ENCODE data around the gene SEC16A. TPM values are rescaled to one million over a fixed set of nuclear protein-coding genes. Genes with fewer than 3 reads are reported as not detected.

SEC16A gene
- total RNA-seq, 1 donor from 2014 or later: 23.4 TPM

DNA sequence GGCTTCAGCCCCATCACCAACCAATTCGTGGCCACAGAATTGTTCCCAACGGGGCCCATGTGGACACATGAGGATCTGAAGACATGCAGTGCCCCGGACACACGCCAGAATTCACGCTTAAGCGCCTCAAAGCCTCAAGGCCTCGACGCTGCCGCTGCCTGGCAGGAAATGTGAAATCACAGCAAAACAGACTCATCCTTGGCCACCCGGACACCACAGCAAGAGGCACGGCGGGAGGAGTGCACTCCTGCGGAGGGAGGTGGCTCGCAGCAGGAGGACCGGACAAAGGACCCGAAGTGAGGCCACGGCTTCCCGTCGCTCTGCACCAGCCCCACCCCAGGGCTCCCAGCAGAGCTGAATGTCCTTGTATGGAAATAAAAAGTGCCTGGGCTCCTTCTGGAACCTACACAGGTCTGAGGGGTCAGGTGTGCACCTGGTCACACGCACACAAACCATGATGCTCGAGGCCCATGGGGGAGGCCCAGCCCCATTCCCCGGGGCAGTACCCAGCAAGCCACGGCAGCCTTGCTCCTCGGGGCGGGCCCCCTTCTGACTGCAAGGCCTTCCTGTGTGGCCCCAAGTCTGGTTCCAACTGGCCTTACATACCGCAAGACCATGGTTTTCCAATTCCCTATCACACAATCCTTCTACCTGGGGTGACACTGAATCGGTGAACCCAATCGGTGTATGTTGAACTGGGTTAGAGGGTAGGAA lies 10.0 kb downstream of the SEC16A start:
- TF ChIP-seq, protein P1, sequence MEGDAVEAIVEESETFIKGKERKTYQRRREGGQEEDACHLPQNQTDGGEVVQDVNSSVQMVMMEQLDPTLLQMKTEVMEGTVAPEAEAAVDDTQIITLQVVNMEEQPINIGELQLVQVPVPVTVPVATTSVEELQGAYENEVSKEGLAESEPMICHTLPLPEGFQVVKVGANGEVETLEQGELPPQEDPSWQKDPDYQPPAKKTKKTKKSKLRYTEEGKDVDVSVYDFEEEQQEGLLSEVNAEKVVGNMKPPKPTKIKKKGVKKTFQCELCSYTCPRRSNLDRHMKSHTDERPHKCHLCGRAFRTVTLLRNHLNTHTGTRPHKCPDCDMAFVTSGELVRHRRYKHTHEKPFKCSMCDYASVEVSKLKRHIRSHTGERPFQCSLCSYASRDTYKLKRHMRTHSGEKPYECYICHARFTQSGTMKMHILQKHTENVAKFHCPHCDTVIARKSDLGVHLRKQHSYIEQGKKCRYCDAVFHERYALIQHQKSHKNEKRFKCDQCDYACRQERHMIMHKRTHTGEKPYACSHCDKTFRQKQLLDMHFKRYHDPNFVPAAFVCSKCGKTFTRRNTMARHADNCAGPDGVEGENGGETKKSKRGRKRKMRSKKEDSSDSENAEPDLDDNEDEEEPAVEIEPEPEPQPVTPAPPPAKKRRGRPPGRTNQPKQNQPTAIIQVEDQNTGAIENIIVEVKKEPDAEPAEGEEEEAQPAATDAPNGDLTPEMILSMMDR (IDR thresholded peaks at IDR 0.05; ENCODE audit: borderline replicate concordance): no peak
- Histone ChIP-seq H3K9me3 (replicated peaks) (no peaks in the 10 kb centered on the region), H3K36me3 (peaks cover 99% of the 10 kb centered on the region), H3K27me3 (ENCODE audit: low read depth) (no peaks in the 10 kb centered on the region), H3K4me1 (no peaks in the 10 kb centered on the region), H3K4me3 (no peak overlapping the region), H3K27ac (replicated peaks) (no peak overlapping the region)
- intact Hi-C loops (cut with micrococcal nuclease): no loop called here
- no peak for DNase-seq

DNA sequence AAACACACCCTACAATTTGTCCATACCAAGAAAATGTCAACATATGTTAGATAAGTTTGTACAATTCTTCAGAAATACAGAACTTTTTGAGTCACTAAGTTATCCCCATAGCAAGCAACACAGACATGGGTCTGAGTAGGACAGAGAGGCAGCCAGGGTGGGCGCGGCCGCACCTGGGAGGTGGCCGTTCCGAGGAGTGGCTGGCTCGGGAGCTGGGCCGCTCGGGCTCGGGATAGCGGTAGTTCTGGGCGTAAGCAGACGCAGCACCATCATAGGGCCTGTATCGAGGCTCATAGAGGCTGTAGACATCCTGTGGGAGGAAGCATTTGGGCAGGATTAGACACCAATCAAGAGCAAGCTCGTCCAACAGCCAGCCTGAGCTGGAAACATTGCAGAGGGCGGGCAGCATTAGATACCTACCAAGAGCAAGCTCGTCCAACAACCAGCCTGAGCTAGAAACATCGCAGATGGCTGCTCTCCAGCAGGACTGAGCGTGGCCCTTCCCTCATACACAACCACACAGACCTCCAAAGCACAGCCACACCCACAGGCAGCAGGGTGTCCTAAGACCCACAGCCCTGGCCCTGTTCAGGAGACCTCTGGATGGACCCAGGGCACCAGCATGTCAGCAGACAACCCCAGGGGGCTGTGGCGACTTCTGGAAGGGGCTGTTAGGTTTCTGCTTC lies 10.9 kb downstream of the SEC16A start:
- Histone ChIP-seq H3K36me3 (peaks cover 100% of the 10 kb centered on the region), H3K4me3 (no peak overlapping the region), H3K27ac (replicated peaks) (no peak overlapping the region), H3K9me3 (replicated peaks) (no peaks in the 10 kb centered on the region), H3K27me3 (ENCODE audit: low read depth) (no peaks in the 10 kb centered on the region), H3K4me1 (no peaks in the 10 kb centered on the region)
- TF ChIP-seq, protein P1 (IDR thresholded peaks at IDR 0.05; ENCODE audit: borderline replicate concordance): no peak
- DNase-seq: no peak
- intact Hi-C loops (cut with micrococcal nuclease): no loop called here

DNA sequence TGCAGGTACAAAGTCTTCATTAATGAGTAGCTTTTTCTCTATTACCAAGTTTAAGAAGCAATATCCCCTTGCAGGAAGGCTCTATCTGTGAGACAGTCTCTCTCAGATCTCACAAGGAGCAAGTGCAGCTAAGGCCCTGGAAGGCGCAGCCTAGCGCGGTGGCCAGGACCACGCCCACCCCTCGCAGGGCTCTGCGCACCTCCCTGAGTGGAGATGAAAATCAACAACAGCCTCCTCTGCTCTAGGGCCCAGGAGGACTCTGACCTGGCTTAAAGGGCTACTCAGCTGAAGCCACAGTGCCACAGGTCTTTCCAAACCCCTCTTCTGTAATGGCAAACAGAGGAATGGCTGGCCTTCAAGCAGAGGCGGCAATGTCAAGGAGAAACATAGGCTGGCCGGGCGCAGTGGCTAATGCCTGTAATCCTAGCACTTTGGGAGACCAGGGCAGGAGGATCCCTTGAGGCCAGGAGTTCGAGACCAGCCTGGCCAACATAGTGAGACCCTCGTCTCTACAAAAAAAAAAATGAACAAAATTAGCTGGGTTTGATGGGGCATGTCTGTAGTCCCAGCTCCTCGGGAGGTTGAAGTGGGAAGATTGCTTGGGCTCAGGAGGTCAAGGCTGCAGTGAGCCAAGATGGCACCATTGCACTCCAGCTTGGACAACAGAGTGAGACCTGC lies 11.9 kb downstream of the SEC16A start:
- DNase-seq: no peak
- Histone ChIP-seq H3K36me3 (peaks cover 100% of the 10 kb centered on the region), H3K9me3 (replicated peaks) (no peaks in the 10 kb centered on the region), H3K4me3 (no peak overlapping the region), H3K27me3 (ENCODE audit: low read depth) (no peaks in the 10 kb centered on the region), H3K27ac (replicated peaks) (no peak overlapping the region), H3K4me1 (no peaks in the 10 kb centered on the region)
- intact Hi-C loops (cut with micrococcal nuclease): no loop called here
- TF ChIP-seq, protein P1 (IDR thresholded peaks at IDR 0.05; ENCODE audit: borderline replicate concordance): no peak

DNA sequence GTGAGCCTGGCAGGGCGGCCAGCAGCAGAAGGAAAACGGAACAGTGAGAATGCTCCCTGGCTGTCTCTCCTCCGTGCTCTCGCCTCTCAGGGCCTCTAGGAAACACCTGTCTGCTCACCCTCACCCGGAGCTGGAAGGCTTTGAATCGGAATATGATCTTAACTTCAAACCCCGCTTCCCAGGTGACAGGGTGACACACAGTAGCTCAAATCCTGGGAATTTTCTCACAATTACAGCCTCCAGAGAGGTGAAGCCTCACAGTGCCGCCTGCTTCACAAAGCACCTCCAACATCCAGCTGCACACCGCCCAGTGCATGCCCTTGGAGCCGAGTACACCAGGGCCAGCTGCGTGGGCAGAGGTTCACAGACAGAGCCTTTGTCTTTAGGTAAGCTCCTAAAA lies 12.5 kb downstream of the SEC16A start:
- TF ChIP-seq, protein P1 (IDR thresholded peaks at IDR 0.05; ENCODE audit: borderline replicate concordance): no peak
- no peaks in the 10 kb centered on the region for H3K27me3 ChIP-seq (ENCODE audit: low read depth)
- H3K36me3 ChIP-seq: peaks cover 100% of the 10 kb centered on the region
- H3K4me3 ChIP-seq: no peak overlapping the region
- DNase-seq: no peak
- intact Hi-C loops (cut with micrococcal nuclease): no loop called here
- no peaks in the 10 kb centered on the region for H3K9me3 ChIP-seq (replicated peaks)
- H3K4me1 ChIP-seq: no peaks in the 10 kb centered on the region
- no peak overlapping the region for H3K27ac ChIP-seq (replicated peaks)

DNA sequence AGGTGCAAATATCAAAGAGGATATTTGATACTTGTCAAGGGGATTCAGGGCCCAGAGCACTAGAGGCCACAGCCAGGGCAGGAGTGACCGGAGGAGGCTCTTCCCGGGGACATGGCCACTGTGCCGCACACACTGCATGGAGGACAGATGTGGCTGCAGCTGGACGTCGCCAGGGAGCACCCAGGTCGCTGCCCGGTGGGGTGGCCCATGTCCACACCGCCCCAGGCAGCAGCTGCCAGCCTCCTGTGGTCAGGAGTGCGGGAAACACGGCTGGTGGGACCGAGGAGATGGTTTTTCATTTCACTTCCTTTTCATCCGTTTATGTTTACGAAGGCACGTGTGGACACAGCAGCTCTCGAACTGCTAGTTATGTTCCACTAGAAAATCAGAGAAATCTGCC lies 15.1 kb downstream of the SEC16A start:
- H3K36me3 ChIP-seq: peaks cover 100% of the 10 kb centered on the region
- H3K27me3 ChIP-seq (ENCODE audit: low read depth): no peaks in the 10 kb centered on the region
- H3K27ac ChIP-seq (replicated peaks): no peak overlapping the region
- no peaks in the 10 kb centered on the region for H3K4me1 ChIP-seq
- DNase-seq: no peak
- no peaks in the 10 kb centered on the region for H3K9me3 ChIP-seq (replicated peaks)
- TF ChIP-seq, protein P1 (IDR thresholded peaks at IDR 0.05; ENCODE audit: borderline replicate concordance): no peak
- H3K4me3 ChIP-seq: no peak overlapping the region
- intact Hi-C loops (cut with micrococcal nuclease): no loop called here

Measured in left ventricle myocardium inferior (tissue), 1 donor.